Fibroblast of skin of abdomen (primary cell): ENCODE results near the gene CDKN2AIPNL. TPM values are rescaled to one million over a fixed set of nuclear protein-coding genes. Genes with fewer than 3 reads are reported as not detected.

Experiments used
- DNase-seq: peaks from one replicate; pipeline ENCODE4 v3.0.0-alpha.2; 2013
- polyA plus RNA-seq, 2 experiments: library from polyadenylated mRNA; unstranded; fragments of 120-200 nt; gene quantifications; one replicate each; pipeline ENCODE4 v1.2.1, GENCODE V29; 2013; ENCODE audit not compliant: insufficient read length in 2 of 2

The CDKN2AIPNL gene
- 22.4 TPM for polyA plus RNA-seq (2013, experiment 1 of 2; ENCODE audit: insufficient read length)
- 23.8 TPM for polyA plus RNA-seq (2013, experiment 2 of 2; ENCODE audit: insufficient read length)

- peak; percentile 87 for DNase-seq
Observed at GRCh38 chr5:134411546-134412266, at the start of gene CDKN2AIPNL. Gene CDKN2AIPNL, minus strand, starts transcription at chr5:134411881. Its CDS starts 27 bp downstream, at chr5:134411854.

- DNase-seq, result no peak
Observed at GRCh38 chr5:134460551-134460950, 48.9 kb upstream of the CDKN2AIPNL start.

GRCh38 chr5:134459491-134459890 lies 47.8 kb upstream of the CDKN2AIPNL start:
- no peak for DNase-seq

- DNase-seq, result no peak
Observed at GRCh38 chr5:134459010-134459403, 47.3 kb upstream of the CDKN2AIPNL start.

GRCh38 chr5:134458234-134459009 lies 46.7 kb upstream of the CDKN2AIPNL start:
- DNase-seq, result peak; percentile 68

GRCh38 chr5:134457801-134458200 lies 46.1 kb upstream of the CDKN2AIPNL start:
- no peak for DNase-seq

GRCh38 chr5:134456825-134457224 lies 45.1 kb upstream of the CDKN2AIPNL start:
- DNase-seq, result no peak

GRCh38 chr5:134455466-134455865 lies 43.8 kb upstream of the CDKN2AIPNL start:
- no peak for DNase-seq

- no peak for DNase-seq
Observed at GRCh38 chr5:134453016-134453415, 41.3 kb upstream of the CDKN2AIPNL start.

- peak; percentile 90 for DNase-seq
Observed at GRCh38 chr5:134451936-134452505, 40.3 kb upstream of the CDKN2AIPNL start.

- no peak for DNase-seq
Observed at GRCh38 chr5:134451225-134451935, 39.7 kb upstream of the CDKN2AIPNL start.

- no peak for DNase-seq
Observed at GRCh38 chr5:134450374-134450773, 38.7 kb upstream of the CDKN2AIPNL start.

GRCh38 chr5:134449167-134449566 lies 37.5 kb upstream of the CDKN2AIPNL start:
- DNase-seq, result no peak

GRCh38 chr5:134447815-134448520 lies 36.3 kb upstream of the CDKN2AIPNL start:
- no peak for DNase-seq

- no peak for DNase-seq
Observed at GRCh38 chr5:134446938-134447337, 35.3 kb upstream of the CDKN2AIPNL start.

- no peak for DNase-seq
Observed at GRCh38 chr5:134445856-134446818, 34.5 kb upstream of the CDKN2AIPNL start.

- DNase-seq, result no peak
Observed at GRCh38 chr5:134444941-134445471, 33.3 kb upstream of the CDKN2AIPNL start.

GRCh38 chr5:134440201-134440755 lies 28.6 kb upstream of the CDKN2AIPNL start:
- no peak for DNase-seq

- peak; percentile 93 for DNase-seq
Observed at GRCh38 chr5:134439210-134439654, 27.6 kb upstream of the CDKN2AIPNL start.

- no peak for DNase-seq
Observed at GRCh38 chr5:134438721-134439123, 27.0 kb upstream of the CDKN2AIPNL start.
